H1 (cell line): ENCODE data around the gene UBTD1. TPM values are rescaled to one million over a fixed set of nuclear protein-coding genes. Genes with fewer than 3 reads are reported as not detected.

Experiments
- CTCF ChIA-PET: fragments of 300-600 bp; sonication (Branson Sonifier 250); formaldehyde crosslinking; loops from one replicate; lab custom pipeline; 2021; ENCODE audit not compliant: partially characterized antibody; lab: Charles Lee
- POLR2A ChIA-PET: fragments of 300-600 bp; sonication (Branson Sonifier 250); formaldehyde crosslinking; loops from one replicate; lab custom pipeline; 2021; ENCODE audit warnings: inconsistent platforms; ENCODE audit not compliant: partially characterized antibody; lab: Charles Lee
- DNase-seq, 2 experiments: peaks; one replicate each; pipeline versions ENCODE4 v3.0.0 to v3.0.0-alpha.2; 2010 to 2022; ENCODE audit warnings: low spot score in 2 of 2, low read depth in 1 of 2, mixed read lengths in 1 of 2
- FAIRE-seq: peaks from 2 replicates; lab custom pipeline; 2011; peaks lifted over from hg19 to GRCh38; lab: Jason Lieb, UNC
- H2AFZ ChIP-seq: 2 replicates; pipeline ENCODE4 v1.8.1; 2012; ENCODE audit warnings: low read length, inconsistent platforms
- H2AK5ac ChIP-seq: 2 replicates; pipeline ENCODE4 v1.6.1; 2013; ENCODE audit warnings: low read depth, low read length
- H2BK120ac ChIP-seq: replicated peaks from 2 replicates; pipeline ENCODE3; 2013; ENCODE audit warnings: low read depth, low read length, inconsistent platforms
- H2BK12ac ChIP-seq: 2 replicates; pipeline ENCODE4 v1.6.1; 2013; ENCODE audit warnings: low read depth, low read length
- H2BK15ac ChIP-seq: 2 replicates; pipeline ENCODE4 v1.6.1; 2013; ENCODE audit warnings: low read length
- H2BK20ac ChIP-seq: 2 replicates; pipeline ENCODE4 v1.6.1; 2013; ENCODE audit warnings: low read length
- H2BK5ac ChIP-seq: 2 replicates; pipeline ENCODE4 v1.6.1; 2013; ENCODE audit warnings: low read depth, low read length
- H3K14ac ChIP-seq: 2 replicates; pipeline ENCODE4 v1.6.1; 2013; ENCODE audit warnings: inconsistent platforms; ENCODE audit not compliant: insufficient read length
- H3K18ac ChIP-seq: 2 replicates; pipeline ENCODE4 v1.6.1; 2013; ENCODE audit warnings: low read length; ENCODE audit errors: extremely low read depth
- H3K23ac ChIP-seq: 2 replicates; pipeline ENCODE4 v1.6.1; 2013; ENCODE audit warnings: inconsistent platforms; ENCODE audit not compliant: insufficient read length
- H3K23me2 ChIP-seq: 2 replicates; pipeline ENCODE4 v1.6.1; 2013; ENCODE audit warnings: low read depth, low read length
- H3K27ac ChIP-seq: 2 replicates; pipeline ENCODE4 v1.6.1; 2011; ENCODE audit warnings: low read depth, low read length, inconsistent platforms
- H3K27me3 ChIP-seq, 4 experiments: replicated peaks in 1 of 4; 1 replicate in 1 of 4; 2 replicates in 3 of 4; pipeline versions ENCODE4 v1.6.1 to v1.8.1; 2011 to 2013; ENCODE audit warnings: low read length in 3 of 4, mild to moderate bottlenecking in 3 of 4, inconsistent platforms in 2 of 4, mixed read lengths in 2 of 4, moderate library complexity in 1 of 4; ENCODE audit not compliant: control insufficient read depth in 3 of 4, insufficient read depth in 3 of 4; ENCODE audit errors: extremely low read depth in 1 of 4
- H3K36me3 ChIP-seq, 4 experiments: 2 replicates each; pipeline versions ENCODE4 v1.6.1 to v1.8.1; 2011 to 2013; ENCODE audit warnings: mild to moderate bottlenecking in 4 of 4, low read length in 3 of 4, moderate library complexity in 2 of 4, control low read depth in 1 of 4, inconsistent platforms in 1 of 4; ENCODE audit not compliant: insufficient read depth in 4 of 4, control insufficient read depth in 2 of 4
- H3K4ac ChIP-seq: replicated peaks from 2 replicates; pipeline ENCODE3; 2013; ENCODE audit warnings: low read length, low read depth, mixed read lengths, inconsistent platforms; ENCODE audit not compliant: insufficient read length
- H3K4me1 ChIP-seq, 4 experiments: replicated peaks in 1 of 4; 1 replicate in 1 of 4; 2 replicates in 3 of 4; pipeline versions ENCODE4 v1.6.1 to v1.8.1; 2011 to 2013; ENCODE audit warnings: low read length in 3 of 4, inconsistent platforms in 2 of 4, mixed read lengths in 1 of 4; ENCODE audit not compliant: insufficient read depth in 4 of 4, control insufficient read depth in 3 of 4
- H3K4me2 ChIP-seq, 2 experiments: 2 replicates each; pipeline versions ENCODE4 v1.6.1 to v1.8.1; 2011 to 2013; ENCODE audit warnings: low read depth in 2 of 2, low read length in 2 of 2, control low read depth in 1 of 2, inconsistent platforms in 1 of 2, mild to moderate bottlenecking in 1 of 2; ENCODE audit not compliant: insufficient read depth in 1 of 2
- H3K4me3 ChIP-seq, 4 experiments: fragments of 200-600, 300-600 bp in 1 of 4; sonication (generic), shearing (Covaris generic), sonication (Bioruptor Twin) in 1 of 4; 2 replicates each; pipeline versions ENCODE4 v1.5.1 to v1.8.1; 2011 to 2016; ENCODE audit warnings: low read length in 4 of 4, low read depth in 3 of 4, control low read depth in 2 of 4, inconsistent platforms in 2 of 4, mild to moderate bottlenecking in 2 of 4, mixed read lengths in 1 of 4, moderate library complexity in 1 of 4; ENCODE audit not compliant: insufficient read depth in 2 of 4; ENCODE audit errors: extremely low read depth in 1 of 4
- H3K56ac ChIP-seq: replicated peaks from 2 replicates; pipeline ENCODE3; 2013; ENCODE audit warnings: low read depth, mild to moderate bottlenecking, mixed read lengths, low read length, inconsistent platforms; ENCODE audit not compliant: insufficient read length
- H3K79me1 ChIP-seq: 2 replicates; pipeline ENCODE4 v1.6.1; 2013; ENCODE audit warnings: low read depth, low read length, control low read depth
- H3K79me2 ChIP-seq, 2 experiments: 2 replicates each; pipeline versions ENCODE4 v1.6.1 to v1.8.1; 2012 to 2013; ENCODE audit warnings: low read length in 2 of 2, mild to moderate bottlenecking in 2 of 2, inconsistent platforms in 1 of 2; ENCODE audit not compliant: insufficient read depth in 2 of 2, control insufficient read depth in 1 of 2
- H3K9ac ChIP-seq, 4 experiments: replicated peaks in 1 of 4; 1 replicate in 1 of 4; 2 replicates in 3 of 4; pipeline versions ENCODE4 v1.6.1 to v1.8.1; 2011 to 2013; ENCODE audit warnings: low read depth in 3 of 4, low read length in 3 of 4, control low read depth in 2 of 4, mild to moderate bottlenecking in 2 of 4, moderate library complexity in 2 of 4, inconsistent platforms in 1 of 4; ENCODE audit errors: extremely low read depth in 1 of 4
- H3K9me3 ChIP-seq, 2 experiments: 2 replicates each; pipeline versions ENCODE4 v1.6.1 to v1.8.1; 2012 to 2013; ENCODE audit warnings: mild to moderate bottlenecking in 2 of 2, moderate library complexity in 2 of 2, control low read depth in 1 of 2, inconsistent platforms in 1 of 2, low read depth in 1 of 2, low read length in 1 of 2, mixed read lengths in 1 of 2; ENCODE audit not compliant: insufficient read depth in 2 of 2
- H4K20me1 ChIP-seq, 2 experiments: replicated peaks in 1 of 2; 2 replicates each; pipeline versions ENCODE3 to v1.8.1; 2011 to 2013; ENCODE audit warnings: inconsistent platforms in 2 of 2, low read length in 2 of 2, mild to moderate bottlenecking in 1 of 2; ENCODE audit not compliant: insufficient read depth in 2 of 2, control insufficient read depth in 1 of 2
- H4K5ac ChIP-seq: 2 replicates; pipeline ENCODE4 v1.6.1; 2013; ENCODE audit warnings: low read length, low read depth, mixed read lengths, inconsistent platforms; ENCODE audit not compliant: insufficient read length
- H4K8ac ChIP-seq: 2 replicates; pipeline ENCODE4 v1.8.0; 2013; ENCODE audit warnings: mild to moderate bottlenecking, moderate library complexity, low read length, inconsistent platforms; ENCODE audit not compliant: insufficient read depth; ENCODE audit errors: extremely low read depth
- H4K91ac ChIP-seq: replicated peaks from 2 replicates; pipeline ENCODE3; 2013; ENCODE audit warnings: low read length, mixed read lengths, inconsistent platforms; ENCODE audit not compliant: insufficient read length
- CBX8 ChIP-seq: fragments of 300-800, 300-1000 bp; sonication (generic); IDR thresholded peaks from 2 replicates; pipeline ENCODE4 v1.7.1; 2016; ENCODE audit warnings: low read depth, low read length, borderline replicate concordance
- EGR1 ChIP-seq: IDR thresholded peaks from 2 replicates; pipeline ENCODE4 v1.6.1; 2011; ENCODE audit warnings: low read depth, low read length, borderline replicate concordance
- EP300 ChIP-seq, 2 experiments: IDR thresholded peaks; 1 replicate in 1 of 2; 2 replicates in 1 of 2; pipeline ENCODE4 v1.6.1; 2011 to 2012; ENCODE audit warnings: low read depth in 2 of 2, low read length in 2 of 2, mild to moderate bottlenecking in 2 of 2, borderline replicate concordance in 1 of 2, inconsistent platforms in 1 of 2, moderate library complexity in 1 of 2
- EZH2 ChIP-seq: fragments of 200-600 bp; sonication (generic); IDR thresholded peaks from 2 replicates; pipeline ENCODE4 v1.7.1; 2012; ENCODE audit warnings: low read depth, mild to moderate bottlenecking, moderate library complexity, low read length, inconsistent platforms; ENCODE audit not compliant: severe bottlenecking
- FOSL1 ChIP-seq: IDR thresholded peaks from 2 replicates; pipeline ENCODE4 v1.6.1; 2011; ENCODE audit warnings: mild to moderate bottlenecking, low read depth, low read length, moderate library complexity; ENCODE audit not compliant: insufficient read depth
- HDAC2 ChIP-seq, 2 experiments: fragments of 300-600 bp in 1 of 2; sonication (generic) in 1 of 2; IDR thresholded peaks; 2 replicates each; pipeline ENCODE4 v1.6.1; 2011 to 2012; ENCODE audit warnings: low read depth in 2 of 2, low read length in 2 of 2, mild to moderate bottlenecking in 2 of 2, moderate library complexity in 2 of 2, borderline replicate concordance in 1 of 2, inconsistent platforms in 1 of 2
- KDM5A ChIP-seq: fragments of 200-600 bp; IDR thresholded peaks from 2 replicates; pipeline ENCODE4 v1.7.1; 2012; ENCODE audit warnings: mild to moderate bottlenecking, low read length, inconsistent platforms, mixed read lengths
- POLR2AphosphoS5 ChIP-seq: IDR thresholded peaks from 2 replicates; pipeline ENCODE4 v1.6.1; 2011; ENCODE audit warnings: low read depth, low read length
- RBBP5 ChIP-seq: IDR thresholded peaks from 2 replicates; pipeline ENCODE4 v1.7.1; 2012; ENCODE audit warnings: low read depth, mild to moderate bottlenecking, inconsistent platforms, low read length, moderate library complexity, borderline replicate concordance
- SAP30 ChIP-seq: fragments of 300-600 bp; sonication (generic); IDR thresholded peaks from 2 replicates; pipeline ENCODE4 v1.7.1; 2012; ENCODE audit warnings: low read length, moderate library complexity, mild to moderate bottlenecking, inconsistent platforms; ENCODE audit not compliant: insufficient read depth, insufficient replicate concordance
- SRF ChIP-seq: IDR thresholded peaks from 2 replicates; pipeline ENCODE4 v1.6.1; 2011; ENCODE audit warnings: mild to moderate bottlenecking, low read depth, low read length, moderate library complexity
- WGBS, 2 experiments: shearing (Covaris generic) in 1 of 2; methylation state at CpG; one replicate each; pipeline versions ENCODE4 v1.1.6 to v1.1.7; 2013 to 2015; ENCODE audit warnings: low lambda C conversion rate in 2 of 2, mixed read lengths in 2 of 2, inconsistent platforms in 1 of 2, low coverage in 1 of 2, missing lambda C conversion rate in 1 of 2; ENCODE audit not compliant: insufficient replicate concordance in 2 of 2, insufficient coverage in 1 of 2, insufficient read length in 1 of 2; ENCODE audit errors: extremely low coverage in 1 of 2, missing lambda C conversion rate in 1 of 2; 5-methylcytosine and 5-hydroxymethylcytosine counted together
- polyA plus RNA-seq, 7 experiments: library from polyadenylated mRNA; depleted of rRNA in 3 of 7; stranded (reverse) in 5 of 7; unstranded in 2 of 7; fragments of >200 nt in 5 of 7; fragments of 200-250 nt in 2 of 7; gene quantifications; 1 replicate in 5 of 7; 2 replicates in 1 of 7; 4 replicates in 1 of 7; pipeline versions ENCODE4 v1.2.1 to v1.2.3, GENCODE V29; 2011 to 2013; ENCODE audit warnings: missing spikeins in 2 of 7, mixed read lengths in 2 of 7
- total RNA-seq: library from RNA; stranded (reverse); fragmentation: NEBNext Ultra II Directional; extraction: Animal tissue kit (Norgen Biotek cat#: 25700); gene quantifications from 2 replicates; pipeline ENCODE4 v1.2.1, GENCODE V29; 2021

UBTD1 gene
- total and polyA plus RNA-seq, 2 of the 8 experiments (the other 6 are each of a cell fraction or from before 2014, with no cell fraction given): 22.3 to 36.2 TPM

- H3K23ac ChIP-seq: no peak overlapping the region
- no peak overlapping the region for H2BK5ac ChIP-seq
- H4K91ac ChIP-seq: no peak overlapping the region
- H3K36me3 ChIP-seq: no peaks in the 10 kb centered on the region
- no peak overlapping the region for H3K4me2 ChIP-seq
- no peak overlapping the region; the same call in 1 of the 2 replicates for H4K8ac ChIP-seq
- H3K14ac ChIP-seq: no peak overlapping the region
- WGBS, 2 experiments: 79% methylated on average over 3 of the region's 3 CpGs; no CpG with 5 or more reads in 1 of the 2 experiments
- CTCF ChIA-PET: interaction anchor here (1.3 to 1.6 kb wide), 3 partner anchors 8 to 66 kb away, joined by 4 to 6 read pairs (median 4); partner anchors contain the start of gene ANKRD2
- POLR2A ChIA-PET: no interaction called here
- no peak overlapping the region for H2BK20ac ChIP-seq
- no peak overlapping the region for H3K56ac ChIP-seq
- DNase-seq (no peak), FAIRE-seq (no peak)
- peaks cover 19% of the 10 kb centered on the region for H3K79me1 ChIP-seq
- H3K27me3 ChIP-seq: no peaks in the 10 kb centered on the region
- peaks cover 2 to 50% of the 10 kb centered on the region in 2 experiments for H3K79me2 ChIP-seq
- H2AFZ ChIP-seq: no peak overlapping the region
- H3K4ac ChIP-seq: no peak overlapping the region
- peaks cover 0 to 8% (median 3%) of the 10 kb centered on the region in 4 experiments; a peak in 5 of 7 replicates for H3K4me1 ChIP-seq
- H2BK120ac ChIP-seq: no peak overlapping the region
- H3K18ac ChIP-seq: no peak overlapping the region
- no peak overlapping the region for H2BK15ac ChIP-seq
- no peaks in the 10 kb centered on the region; the same call in none of the 2 replicates for H3K23me2 ChIP-seq
- no peaks in the 10 kb centered on the region for H3K9me3 ChIP-seq
- H3K27ac ChIP-seq: no peak overlapping the region
- no peak overlapping the region; a peak in 1 of 7 replicates for H3K9ac ChIP-seq
- H2AK5ac ChIP-seq: no peak overlapping the region
- no peak overlapping the region for H4K5ac ChIP-seq
- H2BK12ac ChIP-seq: no peak overlapping the region
- H3K4me3 ChIP-seq: no peak overlapping the region
- H4K20me1 ChIP-seq: peaks cover 2 to 13% of the 10 kb centered on the region in 2 experiments
- TF ChIP-seq FOSL1 (no peak), KDM5A (no peak), SAP30 (no peak), POLR2AphosphoS5 (no peak), EGR1 (no peak), EP300 (IDR thresholded peaks at IDR 0.05; ENCODE audit: borderline replicate concordance in 1 of 2, low read depth in 2 of 2, low read length in 2 of 2) (no peak), EZH2 (no peak), RBBP5 (no peak), CBX8 (no peak), HDAC2 (IDR thresholded peaks at IDR 0.05; ENCODE audit: borderline replicate concordance in 1 of 2, low read depth in 2 of 2, low read length in 2 of 2) (no peak), SRF (no peak)
Observed at GRCh38 chr10:97506199-97506991, 7.7 kb downstream of the UBTD1 start.
